Right ventricle myocardium superior (tissue), 1 donor: ENCODE measurements around the gene CKAP5. TPM values are rescaled to one million over a fixed set of nuclear protein-coding genes. Genes with fewer than 3 reads are reported as not detected.

Experiments used
- ATAC-seq: fragments of 200-7000 bp; cut with Tn5 transposase; one replicate; pipeline ENCODE4 v1.9.1; 2020; ENCODE audit warnings: mild to moderate bottlenecking; ENCODE audit not compliant: poor library complexity
- DNase-seq: peaks from one replicate; pipeline ENCODE4 v3.0.0-alpha.2; 2020
- intact Hi-C: fragments of 100-400 bp; cut with DNase I; formaldehyde crosslinking; loops from one replicate; pipeline ENCODE4 v1.11.2; 2022
- total RNA-seq: library from RNA; stranded (reverse); fragmentation: NEBNext Ultra II Directional; extraction: Animal tissue kit (Norgen Biotek cat#: 25700); gene quantifications from one replicate; pipeline ENCODE4 v1.2.1, GENCODE V29; 2021
- donor health status: DM: no; HTN: yes; CAD: no; lungs with severe emphysema.

The CKAP5 gene
- total RNA-seq, 1 donor from 2014 or later: 69.4 TPM

DNA sequence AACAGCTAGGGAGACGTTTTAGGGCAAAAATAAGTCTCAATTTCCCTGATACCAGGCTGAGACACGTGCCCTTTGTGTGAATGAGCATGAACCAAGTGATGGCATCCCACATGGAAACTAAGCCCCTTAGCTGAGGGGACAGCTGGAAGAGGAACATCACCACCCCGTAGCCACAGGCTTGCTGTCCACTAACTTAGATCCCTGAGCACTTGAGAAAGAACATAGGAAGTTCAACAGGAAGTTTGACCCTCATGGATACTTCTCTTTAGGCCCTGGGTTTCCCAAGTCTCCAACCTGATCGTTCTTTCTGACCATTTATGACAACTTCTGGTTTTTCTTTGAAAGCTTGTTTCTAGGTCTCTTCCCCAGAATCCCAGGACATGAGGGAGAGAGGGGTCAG, 11.6 kb upstream of the CKAP5 start:
- intact Hi-C loops: no loop called here
- ATAC-seq (peak; percentile 51), DNase-seq (no peak)

DNA sequence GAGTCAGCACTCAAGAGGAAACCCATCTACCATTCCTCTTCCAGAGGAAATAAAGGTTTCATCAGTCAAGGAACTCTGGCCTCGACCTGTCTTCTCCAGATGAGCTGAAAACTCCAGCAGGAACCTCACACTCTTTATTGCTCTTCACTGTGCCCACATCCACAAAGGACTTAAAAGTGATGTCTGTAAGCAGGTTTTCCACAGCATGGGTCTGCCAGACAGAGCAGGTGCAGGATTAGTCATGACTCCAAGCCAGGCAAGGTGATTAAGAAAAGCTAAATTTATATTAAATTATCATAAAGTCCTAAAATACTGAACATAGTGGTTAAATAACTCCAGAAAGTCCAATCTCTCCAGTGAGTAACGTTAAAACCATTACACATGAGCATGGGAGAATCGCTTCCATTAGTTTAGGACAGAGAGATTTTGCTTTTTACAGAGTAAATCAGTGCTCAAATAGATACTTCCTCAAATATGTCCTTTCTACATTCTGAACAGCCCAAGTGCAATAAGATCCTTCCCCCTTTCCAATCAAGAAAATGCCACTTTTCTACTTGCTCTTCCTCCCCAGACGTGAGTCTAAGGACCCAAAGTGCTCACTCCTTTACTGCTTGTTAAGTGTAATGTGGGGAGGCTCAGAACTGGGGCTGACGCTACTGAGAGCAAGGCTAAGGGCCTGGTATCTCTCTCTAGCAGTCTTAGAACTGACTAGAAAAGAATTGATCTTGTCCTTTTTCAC, 10.7 kb upstream of the CKAP5 start:
- intact Hi-C loops: no loop called here
- DNase-seq (no peak), ATAC-seq (peak; percentile 47)

- ATAC-seq: no peak
- intact Hi-C loops: no loop called here
- DNase-seq: no peak
These were observed 9.8 kb upstream of the CKAP5 start for GRCh38 chr11:46855863-46856262.

GRCh38 chr11:46855167-46855566, 9.1 kb upstream of the CKAP5 start:
- ATAC-seq (no peak), DNase-seq (no peak)
- intact Hi-C loops: no loop called here

- DNase-seq: no peak
- intact Hi-C loops: no loop called here
- ATAC-seq: no peak
These were observed 4.8 kb upstream of the CKAP5 start for GRCh38 chr11:46850829-46851380.

DNA sequence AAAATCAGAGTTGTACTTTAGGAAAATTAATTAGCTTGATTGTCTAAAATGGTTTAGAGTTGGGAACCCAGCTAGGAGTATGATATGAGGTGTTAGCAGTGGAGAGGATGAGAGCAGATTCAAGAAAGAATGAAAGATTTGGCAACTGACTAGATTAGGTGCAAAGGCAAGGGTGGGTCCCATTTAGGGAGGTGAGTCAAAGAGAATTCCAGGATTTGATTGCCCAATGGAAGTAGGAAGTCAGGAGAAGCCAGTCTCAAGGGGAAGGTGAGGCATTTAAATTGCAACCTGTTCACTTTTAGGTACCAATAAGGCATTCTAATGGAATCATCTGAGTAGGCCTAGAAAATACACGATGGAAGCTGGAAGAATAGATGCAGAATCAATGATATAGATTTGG, 3.6 kb upstream of the CKAP5 start:
- ATAC-seq: no peak
- DNase-seq: no peak
- intact Hi-C loops: no loop called here

DNA sequence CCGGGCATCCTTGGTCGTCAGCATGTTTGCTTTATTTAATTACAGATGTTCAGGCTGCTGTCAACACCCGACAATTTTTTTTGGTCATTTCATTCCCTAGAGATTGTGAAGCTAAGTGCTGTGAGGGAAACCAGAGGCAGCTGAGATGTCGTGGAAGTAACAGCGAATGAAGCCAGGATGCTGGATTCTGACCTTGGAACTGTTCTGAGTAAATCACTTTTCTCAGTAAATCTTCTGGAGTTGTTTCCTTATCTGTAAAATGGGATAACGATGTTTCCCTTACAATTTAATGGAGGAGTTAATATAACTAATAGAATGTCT, 390 bp upstream of the CKAP5 start:
- intact Hi-C loops: no loop called here
- DNase-seq (no peak), ATAC-seq (no peak)

GRCh38 chr11:46845440-46845739, 690 bp downstream of the CKAP5 start:
- ATAC-seq (no peak), DNase-seq (no peak)
- intact Hi-C loops: no loop called here

GRCh38 chr11:46840116-46840515, 6.0 kb downstream of the CKAP5 start:
- intact Hi-C loops: no loop called here
- DNase-seq: no peak
- no peak for ATAC-seq

DNA sequence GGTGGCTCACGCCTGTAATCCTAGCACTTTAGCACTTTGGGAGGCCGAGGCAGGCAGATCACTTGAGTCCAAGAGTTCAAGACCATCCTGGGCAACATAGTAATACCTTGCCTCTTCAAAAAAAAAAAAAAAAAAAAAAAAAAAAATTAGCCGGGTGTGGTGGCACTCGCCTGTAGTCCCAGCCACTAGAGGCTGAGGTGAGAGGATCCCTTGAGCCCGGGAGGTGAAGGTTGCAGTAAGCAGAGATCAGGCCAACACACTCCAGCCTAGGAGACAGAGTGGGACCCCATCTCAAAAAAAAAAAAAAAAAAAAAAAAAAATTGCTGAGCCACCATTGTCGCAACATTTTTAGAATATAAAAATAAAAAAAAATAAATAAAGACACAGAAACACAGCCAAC, 7.6 kb downstream of the CKAP5 start:
- intact Hi-C loops: no loop called here
- no peak for ATAC-seq
- no peak for DNase-seq

- DNase-seq (no peak), ATAC-seq (no peak)
- intact Hi-C loops: no loop called here
These were observed 8.2 kb downstream of the CKAP5 start for GRCh38 chr11:46837860-46838259.

DNA sequence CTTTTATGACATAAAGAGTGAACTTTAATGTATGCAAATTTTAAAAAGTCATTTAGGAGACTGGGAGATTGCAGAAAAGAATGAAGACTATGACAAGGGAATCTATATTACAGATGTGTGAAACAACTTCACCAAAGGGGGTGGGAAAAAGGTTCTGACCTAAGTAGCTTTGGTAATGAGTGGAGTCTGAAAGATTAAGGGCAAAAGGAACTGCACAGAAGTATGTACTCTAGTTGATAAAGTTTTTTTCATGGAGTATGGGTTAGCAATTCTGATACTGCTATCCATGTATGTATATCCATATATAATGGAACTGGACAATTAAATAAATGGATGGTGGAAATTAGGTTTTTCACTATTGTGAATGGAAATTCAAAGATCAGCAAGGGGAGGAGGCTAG, 9.2 kb downstream of the CKAP5 start:
- ATAC-seq (no peak), DNase-seq (no peak)
- intact Hi-C loops: no loop called here

- DNase-seq: no peak
- intact Hi-C loops: no loop called here
- ATAC-seq: no peak
These were observed 9.6 kb downstream of the CKAP5 start for GRCh38 chr11:46836431-46836830.

- intact Hi-C loops: no loop called here
These were observed 10.2 kb downstream of the CKAP5 start for GRCh38 chr11:46835897-46836296.

DNA sequence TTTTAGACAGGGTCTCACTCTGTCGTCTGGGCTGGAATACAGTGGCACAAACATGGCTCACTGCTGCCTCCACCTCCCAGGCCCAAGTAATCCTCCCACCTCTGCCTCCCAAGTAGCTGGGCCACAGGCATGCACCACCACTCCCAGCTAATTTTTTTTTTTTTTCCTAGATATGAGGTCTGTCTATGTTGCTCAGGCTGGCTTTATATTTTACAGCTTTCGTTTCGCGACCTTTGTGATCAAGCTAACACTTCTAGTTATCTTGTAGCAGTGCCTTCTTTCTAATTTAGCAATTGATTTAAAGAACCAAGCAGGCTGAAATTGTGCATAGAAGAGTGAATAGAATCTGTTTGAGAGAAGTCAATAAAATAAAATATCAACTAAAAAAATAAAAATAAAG, 11.3 kb downstream of the CKAP5 start:
- intact Hi-C loops: no loop called here
- ATAC-seq: no peak

More at GRCh38 chr11:46835897-46836296, 10.2 kb downstream of the CKAP5 start:
- DNase-seq: no peak
- no peak for ATAC-seq

DNA sequence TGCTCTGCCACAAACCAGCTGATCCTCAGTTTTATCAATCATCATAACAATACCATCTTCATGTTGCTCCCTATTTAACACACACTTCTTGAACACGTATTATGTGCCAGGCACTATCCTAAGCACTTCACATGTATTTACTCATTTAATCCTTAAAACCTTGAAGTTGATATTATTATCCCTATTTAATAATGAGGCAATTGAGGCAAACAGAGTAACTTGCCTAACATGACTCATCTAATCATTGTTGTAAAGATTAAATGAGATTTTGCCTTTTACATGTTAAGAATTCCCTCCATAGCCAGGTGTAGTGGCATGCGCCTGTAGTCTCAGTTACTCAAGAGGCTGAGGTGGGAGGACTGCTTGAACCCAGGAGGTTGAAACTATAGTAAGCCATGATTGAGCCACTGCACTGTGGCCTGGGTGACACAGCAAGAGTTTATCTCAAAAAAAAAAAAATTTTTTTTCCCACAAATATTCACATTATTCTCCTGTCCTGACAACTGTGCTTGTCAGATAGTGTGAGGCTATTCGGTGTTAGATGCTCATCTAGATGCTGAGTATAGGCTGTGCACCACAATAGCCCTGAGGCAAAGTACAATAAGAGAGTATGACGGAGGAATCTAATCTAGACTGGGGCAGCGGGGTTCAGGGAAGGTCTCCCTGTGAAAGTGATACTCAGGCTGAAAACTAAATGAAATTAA, 13.4 kb downstream of the CKAP5 start:
- ATAC-seq: no peak
- intact Hi-C loops: no loop called here

More for the DNA sequence above, 11.3 kb downstream of the CKAP5 start:
- DNase-seq: no peak

GRCh38 chr11:46827995-46828394, 18.1 kb downstream of the CKAP5 start:
- no peak for DNase-seq
- intact Hi-C loops: no loop called here
- no peak for ATAC-seq

More for the DNA sequence above, 13.4 kb downstream of the CKAP5 start:
- DNase-seq: no peak

DNA sequence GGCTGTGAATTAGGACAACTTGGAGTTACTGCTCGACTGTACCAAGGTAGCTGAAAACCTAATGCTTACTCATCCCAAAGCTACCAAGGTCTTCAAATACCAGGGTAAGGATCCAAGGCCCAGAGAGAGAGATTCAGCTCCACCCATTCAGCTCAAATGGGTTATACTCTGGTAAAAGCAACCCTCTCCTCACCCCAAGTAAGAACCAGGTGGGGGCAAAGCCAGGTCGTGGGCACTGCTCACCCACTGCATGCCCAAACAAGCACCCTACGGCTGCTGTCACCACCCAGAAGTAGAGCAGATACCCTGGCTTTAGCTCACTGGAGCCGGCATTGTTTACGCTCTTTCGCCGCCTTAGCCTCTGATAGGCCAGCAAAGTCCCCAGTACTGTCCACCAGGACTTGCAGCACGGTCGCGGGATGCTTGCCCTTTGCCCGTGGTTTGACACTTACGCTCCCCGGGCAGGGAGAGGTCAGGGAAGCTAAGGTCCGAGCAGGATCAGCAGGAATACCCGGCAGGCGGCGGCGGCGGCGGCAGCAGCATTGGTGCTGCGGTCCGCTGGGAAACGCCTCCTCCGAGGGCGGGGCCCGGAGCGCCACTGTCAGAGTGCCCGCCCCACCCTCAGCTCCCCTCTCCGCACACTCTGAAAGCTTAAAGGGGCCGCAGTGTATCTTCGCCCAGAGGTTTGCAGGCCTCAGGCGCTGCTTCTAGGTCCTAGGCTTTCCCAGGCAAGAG, 19.6 kb downstream of the CKAP5 start:
- intact Hi-C loops: no loop called here
- DNase-seq (peak; percentile 91), ATAC-seq (peak; percentile 99)

- intact Hi-C loops: no loop called here
- DNase-seq (no peak), ATAC-seq (no peak)
These were observed 37.2 kb downstream of the CKAP5 start for GRCh38 chr11:46808799-46809431.
